GM11168 (cell line): ENCODE data around the gene ATP8A2.

ENCODE experiments used
- in situ Hi-C: fragments of 300-500 bp; cut with MboI; formaldehyde crosslinking; loops from one replicate; pipeline ENCODE4 v1.12.0; 2022; ENCODE audit warnings: low sequenced_read_pairs; ENCODE audit not compliant: unreplicated experiment

ATP8A2 gene

GRCh38 chr13:25602176-25602575 lies 230.4 kb downstream of the ATP8A2 start:
- in situ Hi-C loops: no loop called here

- in situ Hi-C loops: no loop called here
These were observed 232.3 kb downstream of the ATP8A2 start for GRCh38 chr13:25604106-25604505.

GRCh38 chr13:25607096-25607495 lies 235.3 kb downstream of the ATP8A2 start:
- in situ Hi-C loops: no loop called here

- in situ Hi-C loops: no loop called here
These were observed 236.4 kb downstream of the ATP8A2 start for GRCh38 chr13:25608181-25608580.

DNA sequence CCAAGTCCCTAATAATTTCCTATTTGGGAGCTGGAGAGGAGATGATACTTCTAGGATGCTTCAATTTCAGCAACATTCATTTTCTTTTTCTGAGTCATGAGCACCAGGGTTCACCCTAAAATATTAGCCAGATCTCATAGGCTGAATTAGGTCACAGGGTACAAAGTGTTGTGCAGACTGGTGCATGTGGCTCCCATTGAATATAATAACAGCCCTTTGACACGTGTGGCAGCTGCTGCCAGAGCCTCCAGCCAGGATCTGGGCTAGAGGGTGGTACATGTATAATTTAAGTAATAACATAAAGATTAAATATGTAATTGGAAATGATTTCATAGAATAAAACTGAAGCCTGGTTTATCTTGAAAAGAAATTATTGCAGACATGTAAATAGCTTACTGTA lies 244.9 kb downstream of the ATP8A2 start:
- in situ Hi-C loops: no loop called here

DNA sequence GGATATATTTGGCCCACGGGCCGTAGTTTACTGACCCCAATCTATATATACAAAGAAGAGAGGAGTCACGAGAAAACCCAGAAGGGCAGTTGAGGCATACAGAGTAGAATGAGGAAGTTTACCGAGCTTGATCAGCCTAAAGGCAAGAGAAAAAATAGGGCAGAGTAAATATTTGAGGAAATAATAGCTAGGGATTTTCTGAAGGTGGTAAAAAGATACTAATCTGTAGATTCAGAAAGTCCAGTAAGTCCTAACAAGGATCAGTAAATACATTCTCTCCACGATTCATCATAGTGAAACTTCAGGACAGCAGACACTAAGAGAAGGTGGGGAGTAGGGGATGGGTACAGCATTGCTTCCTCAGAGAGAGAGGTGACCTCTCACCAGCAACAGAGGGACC lies 248.1 kb downstream of the ATP8A2 start:
- in situ Hi-C loops: no loop called here

DNA sequence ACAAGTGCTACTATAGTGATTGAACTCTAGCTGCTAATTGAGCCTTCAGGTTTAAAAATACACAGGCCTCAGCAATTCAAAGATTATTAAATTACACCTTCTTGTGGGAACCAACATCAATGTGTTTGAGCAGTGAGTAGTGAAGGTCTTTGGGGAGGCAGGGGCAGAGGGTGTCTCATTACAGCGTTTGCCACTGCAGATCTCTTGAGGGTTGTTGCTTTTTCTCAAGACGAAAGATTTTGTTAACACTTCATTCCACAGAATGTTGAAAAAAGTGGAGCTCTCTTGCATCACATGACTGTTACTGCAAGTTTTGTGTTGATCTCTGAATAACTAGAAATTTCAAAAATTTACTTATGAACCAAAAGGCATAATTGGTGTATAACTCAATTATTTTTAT lies 253.6 kb downstream of the ATP8A2 start:
- in situ Hi-C loops: no loop called here

GRCh38 chr13:25630329-25630900 lies 258.6 kb downstream of the ATP8A2 start:
- in situ Hi-C loops: no loop called here

DNA sequence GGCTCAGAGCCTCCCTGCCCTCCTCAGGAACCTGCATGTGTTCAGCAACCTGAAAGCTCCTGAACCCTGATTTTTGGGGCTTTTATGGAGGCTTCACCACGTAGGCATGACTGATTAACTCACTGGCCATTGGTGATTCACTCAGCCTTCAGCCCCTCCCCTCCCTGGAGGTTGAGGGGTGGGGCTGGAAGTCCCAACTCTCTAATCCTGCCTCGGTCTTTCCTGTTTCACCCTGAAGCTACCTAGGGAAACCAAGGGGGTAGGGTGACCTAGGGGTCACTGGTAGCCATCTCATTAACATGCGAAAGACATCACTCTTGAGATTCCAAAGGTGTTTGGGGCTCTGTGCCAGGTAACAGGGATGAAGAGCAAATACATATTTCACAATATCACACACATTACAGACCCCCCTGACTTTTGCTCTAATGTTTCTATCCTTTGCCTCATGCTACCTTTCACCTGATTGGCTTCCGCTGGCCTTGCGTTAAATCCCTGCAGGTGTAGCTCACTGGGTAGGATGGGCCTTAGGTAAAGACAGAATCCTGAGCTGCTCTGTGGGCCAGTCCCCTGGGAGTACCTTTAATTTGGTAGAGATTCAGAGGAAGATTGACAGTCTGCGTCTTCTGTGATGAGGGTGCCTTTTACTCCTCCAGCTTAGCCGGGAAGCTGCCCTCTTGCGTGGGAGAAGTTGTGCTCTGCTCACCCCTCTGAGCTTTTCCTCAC lies 260.6 kb downstream of the ATP8A2 start:
- in situ Hi-C loops: no loop called here

DNA sequence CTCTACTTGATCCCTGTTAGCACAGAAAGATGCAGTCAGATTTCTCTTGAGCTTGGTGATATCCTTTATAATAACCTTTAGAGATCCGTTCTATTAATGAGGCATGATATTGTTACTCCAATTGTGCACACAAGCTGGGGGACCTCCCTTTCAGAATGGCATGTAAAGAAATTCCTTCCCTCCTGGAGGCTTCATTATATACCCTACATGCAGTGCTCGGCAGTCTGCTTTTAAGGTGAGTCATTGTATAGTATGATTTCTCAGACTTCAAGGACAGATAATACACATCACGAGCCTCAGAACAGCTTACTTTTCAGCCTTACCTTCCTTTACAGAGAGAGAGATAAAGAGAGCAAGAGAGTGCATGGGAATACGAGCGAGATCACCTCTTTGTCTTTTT lies 261.3 kb downstream of the ATP8A2 start:
- in situ Hi-C loops: no loop called here

- in situ Hi-C loops: no loop called here
These were observed 273.9 kb downstream of the ATP8A2 start for GRCh38 chr13:25645681-25646080.

DNA sequence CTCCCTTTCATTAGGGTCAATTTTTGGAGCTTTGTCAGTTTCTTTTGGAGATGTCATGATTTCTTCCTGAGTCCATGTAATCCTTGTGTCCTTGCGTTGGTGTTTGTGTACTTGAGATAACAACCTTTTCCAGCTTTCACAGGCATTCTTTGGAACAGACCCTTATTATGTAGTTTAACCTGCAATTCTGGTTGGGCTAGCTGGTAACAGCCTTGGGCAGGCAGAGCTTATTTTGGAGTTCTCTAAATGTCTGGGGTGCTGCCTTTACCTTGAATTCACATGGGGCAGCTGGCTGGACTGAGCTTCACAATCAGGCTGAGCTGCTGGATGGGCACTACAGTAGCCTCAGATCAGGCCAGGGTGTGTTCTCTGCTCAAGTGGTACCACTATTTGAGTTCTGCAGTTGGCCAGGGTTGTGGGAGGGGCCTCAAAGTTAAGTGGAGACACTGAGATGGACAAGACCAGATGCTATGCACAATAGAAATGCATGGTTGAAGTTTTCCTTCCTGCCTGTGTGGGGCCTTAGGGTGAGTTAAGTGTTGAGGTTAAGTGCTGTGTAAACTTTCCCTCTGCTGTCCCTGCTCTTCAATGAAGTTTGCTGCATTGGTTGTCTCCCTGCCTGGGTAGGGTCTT lies 277.3 kb downstream of the ATP8A2 start:
- in situ Hi-C loops: no loop called here

GRCh38 chr13:25652764-25653163 lies 281.0 kb downstream of the ATP8A2 start:
- in situ Hi-C loops: no loop called here

GRCh38 chr13:25654322-25654721 lies 282.5 kb downstream of the ATP8A2 start:
- in situ Hi-C loops: no loop called here

DNA sequence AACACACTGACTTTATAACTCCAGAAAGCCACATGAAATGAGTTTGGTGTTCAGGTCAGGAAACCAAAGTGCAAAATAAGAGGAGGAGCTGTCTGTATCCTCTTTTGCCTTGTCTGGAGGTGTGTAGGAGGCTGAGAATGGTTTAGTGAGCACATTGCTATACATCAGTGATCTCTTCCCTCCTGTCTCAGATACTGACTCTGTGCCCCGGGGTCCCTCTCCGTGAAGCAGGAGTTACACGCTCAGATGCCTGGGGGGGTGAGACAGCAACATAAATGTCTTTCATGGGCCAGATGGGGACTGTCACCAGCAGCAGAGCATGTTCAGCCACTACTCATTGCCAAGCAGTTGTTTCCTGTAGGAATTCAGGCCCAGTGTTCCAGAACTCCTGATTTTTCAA lies 285.4 kb downstream of the ATP8A2 start:
- in situ Hi-C loops: no loop called here

DNA sequence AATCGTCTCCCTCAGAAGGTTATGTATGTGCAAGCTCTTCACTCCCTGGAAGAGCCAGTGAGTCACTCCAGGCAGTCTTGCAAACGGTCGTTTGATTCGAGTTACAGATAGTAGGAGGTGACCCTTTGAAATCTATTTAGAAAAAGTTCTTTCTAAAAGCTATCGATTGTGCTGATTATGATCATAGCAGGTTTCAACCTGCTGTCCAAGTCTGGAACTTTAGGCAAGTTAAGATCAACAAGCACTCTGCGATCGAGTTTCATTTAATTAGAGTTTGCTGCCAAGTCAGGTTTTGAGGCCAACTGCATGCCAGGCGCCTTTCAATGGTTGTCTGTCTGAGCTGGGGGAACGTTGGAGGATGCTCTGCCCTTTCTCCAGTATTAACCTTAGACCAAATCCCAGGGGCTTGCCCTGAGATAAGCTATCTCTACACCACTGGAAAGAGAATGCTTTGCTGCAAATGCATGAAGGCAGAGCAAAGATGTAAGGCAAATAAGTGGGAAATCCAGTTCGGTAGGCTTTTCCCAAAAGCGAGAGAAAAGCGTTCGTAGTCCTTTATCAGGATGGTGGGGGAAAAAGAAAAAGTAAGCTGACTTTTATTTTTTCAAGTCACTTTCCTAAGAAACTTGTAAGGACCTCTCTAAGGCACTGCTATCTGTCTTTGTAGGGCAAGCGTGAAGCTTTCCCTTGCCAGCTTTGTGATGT lies 287.5 kb downstream of the ATP8A2 start:
- in situ Hi-C loops: no loop called here

DNA sequence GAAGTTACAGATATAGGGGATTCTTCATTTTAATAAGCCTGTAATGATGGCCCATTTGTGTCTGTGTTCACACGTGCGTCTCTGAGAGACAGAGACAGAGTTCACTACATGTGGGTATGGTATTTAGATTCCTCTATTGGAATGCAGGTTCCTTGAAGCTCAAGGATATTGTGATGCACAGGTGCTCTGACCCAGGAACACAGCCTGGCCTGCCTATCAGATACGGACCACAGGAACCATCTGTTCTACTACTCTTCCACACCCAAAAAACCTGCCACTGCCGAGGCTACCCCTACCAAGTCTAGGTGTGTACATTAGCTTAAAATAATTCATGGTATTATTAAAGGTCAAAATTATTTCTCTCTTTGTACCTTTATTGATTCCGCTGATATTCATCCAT lies 289.2 kb downstream of the ATP8A2 start:
- in situ Hi-C loops: no loop called here

DNA sequence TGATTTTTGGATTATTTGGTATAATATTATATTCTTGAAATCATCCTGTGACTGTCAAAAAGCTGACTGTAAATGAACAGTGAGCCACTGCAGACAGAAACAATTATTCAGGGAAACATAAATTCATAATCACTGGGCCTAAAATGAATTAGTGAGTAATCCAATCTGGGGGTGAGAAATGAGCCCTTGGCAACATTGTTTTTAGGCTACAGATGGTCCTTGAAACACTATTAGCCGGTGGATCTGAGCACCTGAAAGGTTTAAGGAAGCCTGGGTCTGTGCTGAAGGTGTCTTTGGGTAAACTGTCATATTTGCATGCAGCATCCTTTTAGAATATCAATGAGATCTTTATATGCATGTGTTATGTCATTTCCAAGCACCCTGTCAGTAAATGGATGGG lies 290.7 kb downstream of the ATP8A2 start:
- in situ Hi-C loops: no loop called here

GRCh38 chr13:25668345-25668744 lies 296.6 kb downstream of the ATP8A2 start:
- in situ Hi-C loops: no loop called here

GRCh38 chr13:25673711-25674110 lies 301.9 kb downstream of the ATP8A2 start:
- in situ Hi-C loops: no loop called here

DNA sequence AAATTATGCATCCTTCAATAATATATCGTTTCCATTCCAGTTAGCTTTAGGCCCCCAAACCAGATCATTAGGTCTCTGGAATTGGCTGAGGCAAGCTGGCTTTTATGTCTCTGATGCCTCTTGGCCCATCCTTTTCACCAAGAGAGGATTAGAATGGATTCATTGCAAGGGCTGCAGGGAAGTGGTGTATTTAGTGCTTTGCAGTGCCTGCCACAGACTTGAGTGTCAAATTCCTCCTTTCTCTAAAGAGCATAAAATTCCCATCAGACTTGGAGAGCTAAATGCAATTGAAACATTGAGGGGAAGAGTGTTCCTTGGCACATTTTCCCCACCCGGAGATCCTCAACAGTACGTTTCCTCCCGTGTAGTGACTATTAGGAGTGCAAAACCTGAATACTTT lies 302.6 kb downstream of the ATP8A2 start:
- in situ Hi-C loops: no loop called here
